Adrenal gland (tissue), 12 donors: ENCODE results near the gene MAVS. TPM values are rescaled to one million over a fixed set of nuclear protein-coding genes. Genes with fewer than 3 reads are reported as not detected.

ENCODE experiments used
- DNase-seq, 7 donors: peaks; one replicate each; pipeline ENCODE4 v3.0.0-alpha.2; 2019 to 2020
- H3K27ac ChIP-seq, 5 donors: fragments of 200-600 bp; sonication (generic) in 4 of 5; 1 replicate in 3 of 5; 2 replicates in 2 of 5; pipeline versions ENCODE4 v1.5.1 to v1.8.0; 2016 to 2020; ENCODE audit warnings: mild to moderate bottlenecking in 1 of 5
- H3K27me3 ChIP-seq: fragments of 200-600 bp; 2 replicates; pipeline ENCODE4 v1.8.0; 2021
- H3K36me3 ChIP-seq, 2 donors: fragments of 200-600 bp; replicated peaks in 1 of 2; 1 replicate in 1 of 2; 2 replicates in 1 of 2; pipeline versions ENCODE4 v1.5.1 to v1.8.0; 2018 to 2022
- H3K4me1 ChIP-seq, 2 donors: fragments of 200-600 bp; replicated peaks in 1 of 2; 1 replicate in 1 of 2; 2 replicates in 1 of 2; pipeline versions ENCODE4 v1.5.1 to v1.8.0; 2018 to 2021
- H3K4me3 ChIP-seq, 4 donors: fragments of 200-600 bp; sonication (generic) in 3 of 4; one replicate each; pipeline ENCODE4 v1.5.1; 2016 to 2018
- H3K9me3 ChIP-seq, 3 donors: fragments of 200-600 bp; sonication (generic) in 1 of 3; replicated peaks in 1 of 3; 1 replicate in 2 of 3; 2 replicates in 1 of 3; pipeline versions ENCODE4 v1.5.1 to v1.8.0; 2016 to 2021
- POLR2A ChIP-seq, 2 donors: fragments of 450-650 bp; IDR thresholded peaks; one replicate each; pipeline ENCODE4 v1.6.1; 2017; ENCODE audit warnings: antibody characterized with exemption in 2 of 2, mild to moderate bottlenecking in 2 of 2, moderate library complexity in 1 of 2
- WGBS, 4 donors: extraction: QIAGEN DNeasy Blood & Tissue Kit in 2 of 4; methylation state at CpG; one replicate each; pipeline versions ENCODE4 v1.1.5 to v1.1.7; 2013 to 2017; 5-methylcytosine and 5-hydroxymethylcytosine counted together
- intact Hi-C, 2 donors: fragments of 100-400 bp; cut with DNase I; formaldehyde crosslinking; loops; one replicate each; pipeline versions ENCODE4 v1.14.1 to v1.15.0; 2022 to 2023
- polyA plus RNA-seq, 3 donors: library from polyadenylated mRNA; stranded (reverse); fragments of 200-250 nt in 2 of 3; fragments of 350-450 nt in 1 of 3; fragmentation: Illumina TruSeq in 1 of 3; extraction: RNeasy Lipid Tissue Mini Kit (QIAGEN cat#74804) in 1 of 3; gene quantifications; one replicate each; pipeline ENCODE4 v1.2.3, GENCODE V29; 2013 to 2014
- total RNA-seq, 9 donors: library from RNA; depleted of rRNA in 4 of 9; stranded (reverse); fragments of >200 nt in 4 of 9; fragments of 120-200 nt in 1 of 9; fragmentation: NEBNext Ultra II Directional in 1 of 9; extraction: Animal tissue kit (Norgen Biotek cat#: 25700) in 1 of 9; gene quantifications; one replicate each; pipeline versions ENCODE4 v1.1.0 to v1.2.4, GENCODE V29; 2013 to 2023
- TF ChIP-seq, protein P1 (sequence below), 6 experiments: fragments of 450-650 bp in 4 of 6; fragments of 200-600 bp in 2 of 6; sonication (generic) in 1 of 6; IDR thresholded peaks; 1 replicate in 5 of 6; 2 replicates in 1 of 6; pipeline versions ENCODE4 v1.5.1 to v1.8.0; 2016 to 2021; ENCODE audit warnings: antibody characterized with exemption in 6 of 6, mild to moderate bottlenecking in 2 of 6, moderate library complexity in 1 of 6
- donor health status: healthy with polysubstance abuse.
- donor health status: Bipolar disorder and iron deficiency.
- donor health status: DM: yes; HTN: yes; CAD: no.
- donor health status: DM: no; HTN: no; CAD: no.
- donor health status: DM: no; HTN: no; CAD: no.
- donor health status: DM: yes; HTN: yes; CAD: no.

MAVS gene
- total and polyA plus RNA-seq, 12 donors, result 10.0 to 46.7 (median 31.4) TPM

DNA sequence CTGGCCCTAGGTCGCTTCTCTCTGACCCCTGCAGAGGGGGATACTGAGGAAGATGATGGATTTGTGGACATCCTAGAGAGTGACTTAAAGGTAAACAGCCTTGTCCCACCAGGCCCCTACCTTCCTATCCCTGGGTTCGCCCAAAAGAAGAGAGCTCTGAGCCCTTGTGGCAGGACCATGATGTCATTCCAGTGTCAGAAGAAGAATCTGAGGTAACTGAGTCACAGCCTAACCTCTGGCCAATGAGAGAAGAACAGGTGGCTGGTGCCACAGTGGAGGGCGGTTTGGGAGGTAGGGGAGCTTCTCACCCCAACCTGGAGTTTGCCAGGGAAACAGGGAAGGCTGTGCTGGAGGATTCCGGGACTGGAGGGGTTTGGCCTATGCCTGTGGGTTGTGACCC, 45.3 kb upstream of the MAVS start:
- no peak for DNase-seq

DNA sequence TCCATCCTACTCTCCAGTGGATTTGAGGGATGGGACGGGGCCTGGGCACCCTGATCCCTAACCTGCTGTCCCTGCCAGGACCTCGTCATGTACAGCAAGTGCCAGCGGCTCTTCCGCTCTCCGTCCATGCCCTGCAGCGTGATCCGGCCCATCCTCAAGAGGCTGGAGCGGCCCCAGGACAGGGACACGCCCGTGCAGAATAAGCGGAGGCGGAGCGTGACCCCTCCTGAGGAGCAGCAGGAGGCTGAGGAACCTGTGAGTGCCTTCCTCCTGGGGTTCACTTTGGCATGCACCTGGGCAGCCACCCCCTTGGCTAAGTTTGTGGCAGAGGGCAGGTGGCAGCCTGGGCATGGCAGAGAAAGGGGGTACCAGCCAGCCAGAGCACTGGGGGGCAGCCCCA, 44.8 kb upstream of the MAVS start:
- no peaks in the 10 kb centered on the region for H3K27me3 ChIP-seq
- 92 to 96% (median 95%) methylated on average over 11 to 13 of the region's 13 CpGs for WGBS, 4 donors
- peaks cover 12 to 28% of the 10 kb centered on the region in 2 donors for H3K4me1 ChIP-seq
- peak in 1 of 7 donors; percentile 21 for DNase-seq
- TF ChIP-seq, protein P1, sequence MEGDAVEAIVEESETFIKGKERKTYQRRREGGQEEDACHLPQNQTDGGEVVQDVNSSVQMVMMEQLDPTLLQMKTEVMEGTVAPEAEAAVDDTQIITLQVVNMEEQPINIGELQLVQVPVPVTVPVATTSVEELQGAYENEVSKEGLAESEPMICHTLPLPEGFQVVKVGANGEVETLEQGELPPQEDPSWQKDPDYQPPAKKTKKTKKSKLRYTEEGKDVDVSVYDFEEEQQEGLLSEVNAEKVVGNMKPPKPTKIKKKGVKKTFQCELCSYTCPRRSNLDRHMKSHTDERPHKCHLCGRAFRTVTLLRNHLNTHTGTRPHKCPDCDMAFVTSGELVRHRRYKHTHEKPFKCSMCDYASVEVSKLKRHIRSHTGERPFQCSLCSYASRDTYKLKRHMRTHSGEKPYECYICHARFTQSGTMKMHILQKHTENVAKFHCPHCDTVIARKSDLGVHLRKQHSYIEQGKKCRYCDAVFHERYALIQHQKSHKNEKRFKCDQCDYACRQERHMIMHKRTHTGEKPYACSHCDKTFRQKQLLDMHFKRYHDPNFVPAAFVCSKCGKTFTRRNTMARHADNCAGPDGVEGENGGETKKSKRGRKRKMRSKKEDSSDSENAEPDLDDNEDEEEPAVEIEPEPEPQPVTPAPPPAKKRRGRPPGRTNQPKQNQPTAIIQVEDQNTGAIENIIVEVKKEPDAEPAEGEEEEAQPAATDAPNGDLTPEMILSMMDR (IDR thresholded peaks at IDR 0.05), result no peak
- TF ChIP-seq POLR2A (IDR thresholded peaks at IDR 0.05), result no peak
- no peak overlapping the region for H3K27ac ChIP-seq
- intact Hi-C loops, result no loop called here
- H3K4me3 ChIP-seq, result no peak overlapping the region
- H3K36me3 ChIP-seq, result peaks cover 0 to 46% of the 10 kb centered on the region in 2 donors
- no peaks in the 10 kb centered on the region for H3K9me3 ChIP-seq

More for the DNA sequence above, 45.3 kb upstream of the MAVS start:
- intact Hi-C loops, result no loop called here
- H3K27ac ChIP-seq, result no peak overlapping the region
- H3K36me3 ChIP-seq, result peaks cover 0 to 46% of the 10 kb centered on the region in 2 donors
- H3K27me3 ChIP-seq, result no peaks in the 10 kb centered on the region
- peaks cover 6 to 28% of the 10 kb centered on the region in 2 donors for H3K4me1 ChIP-seq
- 95 to 100% (median 96%) methylated on average over 4 of the region's 4 CpGs for WGBS, 4 donors
- H3K9me3 ChIP-seq, result no peaks in the 10 kb centered on the region
- TF ChIP-seq, protein P1 (IDR thresholded peaks at IDR 0.05), result no peak
- no peak for TF ChIP-seq POLR2A (IDR thresholded peaks at IDR 0.05)
- H3K4me3 ChIP-seq, result no peak overlapping the region

DNA sequence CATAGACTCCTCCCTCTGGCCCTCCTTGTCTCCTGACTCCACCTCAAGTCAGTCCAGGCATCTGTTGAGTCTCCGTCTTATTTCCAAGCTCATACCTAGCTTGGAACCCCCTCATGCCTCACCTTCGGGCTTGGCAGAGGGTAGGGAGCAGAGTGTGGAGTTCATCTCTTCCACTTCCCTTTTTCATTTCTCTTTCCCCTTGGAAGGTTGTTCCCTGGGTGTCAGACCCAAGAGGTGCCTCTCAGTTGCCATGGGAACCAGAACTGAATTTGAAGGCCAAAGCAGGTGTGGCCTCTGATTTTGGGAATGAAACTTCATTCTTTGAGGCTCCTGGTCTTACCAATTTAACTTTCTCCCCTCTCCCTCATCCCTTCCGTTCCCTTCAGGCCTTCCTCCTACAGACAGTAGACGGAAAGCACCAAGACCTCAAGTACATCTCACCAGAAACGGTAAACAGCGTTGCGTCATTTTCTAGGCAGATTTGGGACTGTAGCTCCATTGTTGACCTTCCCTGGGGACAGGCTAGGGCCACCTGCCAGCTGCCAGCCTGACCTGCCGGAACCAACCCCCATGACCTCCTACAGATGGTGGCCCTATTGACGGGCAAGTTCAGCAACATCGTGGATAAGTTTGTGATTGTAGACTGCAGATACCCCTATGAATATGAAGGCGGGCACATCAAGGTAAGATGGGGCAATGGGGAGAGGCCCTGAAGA, 44.0 kb upstream of the MAVS start:
- H3K4me3 ChIP-seq, result no peak overlapping the region
- no peaks in the 10 kb centered on the region for H3K27me3 ChIP-seq
- no peaks in the 10 kb centered on the region for H3K9me3 ChIP-seq
- H3K4me1 ChIP-seq, result peaks cover 20 to 28% of the 10 kb centered on the region in 2 donors
- no peak for DNase-seq
- no peak overlapping the region for H3K27ac ChIP-seq
- no peak for TF ChIP-seq POLR2A (IDR thresholded peaks at IDR 0.05)
- TF ChIP-seq, protein P1 (IDR thresholded peaks at IDR 0.05), result no peak
- peaks cover 0 to 46% of the 10 kb centered on the region in 2 donors for H3K36me3 ChIP-seq
- intact Hi-C loops, result no loop called here
- 86 to 92% (median 88%) methylated on average over 11 of the region's 11 CpGs for WGBS, 4 donors

DNA sequence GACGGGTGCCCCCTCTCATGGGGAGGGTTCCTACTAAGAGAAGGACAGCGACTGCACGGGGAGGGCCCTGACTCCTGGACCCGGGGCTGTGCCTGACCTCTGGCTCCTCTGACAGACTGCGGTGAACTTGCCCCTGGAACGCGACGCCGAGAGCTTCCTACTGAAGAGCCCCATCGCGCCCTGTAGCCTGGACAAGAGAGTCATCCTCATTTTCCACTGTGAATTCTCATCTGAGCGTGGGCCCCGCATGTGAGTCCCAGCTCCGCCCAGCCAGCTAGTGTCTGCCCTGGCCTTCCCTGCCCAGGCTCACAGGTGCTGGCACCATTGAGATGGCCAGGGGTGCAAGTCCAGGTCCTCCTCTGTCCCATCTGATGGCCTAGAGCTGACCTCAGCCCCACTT, 43.3 kb upstream of the MAVS start:
- Histone ChIP-seq H3K36me3 (peaks cover 0 to 46% of the 10 kb centered on the region in 2 donors), H3K9me3 (no peaks in the 10 kb centered on the region), H3K4me3 (no peak overlapping the region), H3K27me3 (no peaks in the 10 kb centered on the region), H3K4me1 (peaks cover 26 to 33% of the 10 kb centered on the region in 2 donors), H3K27ac (no peak overlapping the region)
- whole genome bisulfite sequencing, 4 donors, result 90 to 98% (median 97%) methylated on average over 9 to 14 of the region's 14 CpGs
- no peak for TF ChIP-seq POLR2A (IDR thresholded peaks at IDR 0.05)
- TF ChIP-seq, protein P1 (IDR thresholded peaks at IDR 0.05), result no peak
- no peak for DNase-seq
- intact Hi-C loops, result no loop called here
